Suprapubic skin (tissue), 4 donors: ENCODE data around the gene PPP1R9B. TPM values are rescaled to one million over a fixed set of nuclear protein-coding genes. Genes with fewer than 3 reads are reported as not detected.

Experiments used
- DNase-seq, 2 donors: peaks; one replicate each; pipeline ENCODE4 v3.0.0-alpha.2; 2019; ENCODE audit warnings: low spot score in 2 of 2
- H3K27ac ChIP-seq: fragments of 200-600 bp; sonication (generic); one replicate; pipeline ENCODE4 v1.5.1; 2019
- H3K27me3 ChIP-seq: fragments of 200-600 bp; sonication (generic); one replicate; pipeline ENCODE4 v1.5.1; 2019
- H3K36me3 ChIP-seq: fragments of 200-600 bp; sonication (generic); one replicate; pipeline ENCODE4 v1.5.1; 2019
- H3K4me1 ChIP-seq: fragments of 200-600 bp; sonication (generic); one replicate; pipeline ENCODE4 v1.5.1; 2019
- H3K4me3 ChIP-seq: fragments of 200-600 bp; sonication (generic); one replicate; pipeline ENCODE4 v1.5.1; 2019; ENCODE audit warnings: mild to moderate bottlenecking
- H3K9me3 ChIP-seq: fragments of 200-600 bp; sonication (generic); one replicate; pipeline ENCODE4 v1.5.1; 2019
- CTCF ChIP-seq, 2 donors: fragments of 200-600 bp in 1 of 2; fragments of 450-650 bp in 1 of 2; sonication (generic) in 1 of 2; IDR thresholded peaks; one replicate each; pipeline ENCODE4 v1.5.1; 2016 to 2019; ENCODE audit warnings: antibody characterized with exemption in 2 of 2, mild to moderate bottlenecking in 1 of 2, moderate library complexity in 1 of 2
- EP300 ChIP-seq: sonication (generic); formaldehyde crosslinking; IDR thresholded peaks from one replicate; pipeline ENCODE4 v1.6.1; 2017; ENCODE audit warnings: antibody characterized with exemption
- POLR2A ChIP-seq, 2 donors: fragments of 450-650 bp; IDR thresholded peaks; one replicate each; pipeline ENCODE4 v1.6.1; 2017; ENCODE audit warnings: antibody characterized with exemption in 2 of 2, mild to moderate bottlenecking in 2 of 2, moderate library complexity in 2 of 2
- POLR2AphosphoS5 ChIP-seq, 3 donors: sonication (generic); formaldehyde crosslinking; IDR thresholded peaks; one replicate each; pipeline ENCODE4 v1.6.1; 2017; ENCODE audit warnings: antibody characterized with exemption in 3 of 3
- WGBS: methylation state at CpG from one replicate; pipeline ENCODE4 v1.1.5; 2018; 5-methylcytosine and 5-hydroxymethylcytosine counted together
- total RNA-seq, 4 donors: library from RNA; depleted of rRNA; stranded (reverse); fragments of >200 nt; gene quantifications; one replicate each; pipeline ENCODE4 v1.1.0, GENCODE V29; 2016

PPP1R9B gene
- total RNA-seq, 4 donors from 2014 or later, result 21.5 to 26.2 (median 23.7) TPM

DNA sequence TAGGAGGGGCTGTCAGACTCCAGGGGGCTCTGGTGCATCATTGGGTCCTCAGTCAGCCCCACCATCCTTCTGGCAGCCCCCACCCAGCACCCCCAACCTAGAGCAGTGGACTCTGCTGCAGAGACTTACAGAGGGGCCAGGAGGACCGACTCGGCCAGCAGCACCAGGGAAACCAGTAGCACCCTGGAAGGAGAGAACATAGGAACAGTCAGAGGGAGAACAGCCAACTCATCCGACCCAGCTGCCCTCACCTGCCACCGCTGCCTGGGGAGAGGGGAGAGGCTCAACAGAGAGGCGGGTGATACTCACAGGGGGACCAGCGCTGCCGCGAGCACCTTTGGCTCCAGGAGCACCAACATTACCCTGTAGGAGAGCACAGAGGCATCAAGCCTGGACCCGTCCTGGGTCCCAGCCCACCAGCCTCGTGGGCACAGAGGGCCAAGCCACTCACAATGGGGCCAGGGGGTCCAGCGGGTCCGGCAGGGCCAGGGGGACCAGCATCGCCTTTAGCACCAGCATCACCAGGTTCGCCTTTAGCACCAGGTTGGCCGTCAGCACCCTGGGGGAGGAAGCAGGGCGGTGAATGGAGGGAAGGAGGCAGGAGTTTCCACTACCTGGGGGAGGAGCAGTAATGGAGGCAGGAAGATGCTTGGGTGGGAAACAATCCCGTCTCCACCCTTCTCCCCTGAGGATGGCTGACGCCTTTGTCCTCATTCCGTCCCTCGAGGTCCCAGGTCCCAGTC, 39.2 kb upstream of the PPP1R9B start:
- no peak for DNase-seq
- Histone ChIP-seq H3K4me3 (no peak overlapping the region), H3K27ac (no peak overlapping the region), H3K9me3 (no peaks in the 10 kb centered on the region), H3K4me1 (peaks cover 6% of the 10 kb centered on the region), H3K36me3 (peaks cover 59% of the 10 kb centered on the region), H3K27me3 (no peaks in the 10 kb centered on the region)
- no peak for TF ChIP-seq POLR2A (IDR thresholded peaks at IDR 0.05)
- TF ChIP-seq EP300, result no peak
- TF ChIP-seq CTCF (IDR thresholded peaks at IDR 0.05), result no peak
- no peak for TF ChIP-seq POLR2AphosphoS5 (IDR thresholded peaks at IDR 0.05)
- 84% methylated on average over 13 of the region's 20 CpGs for WGBS

DNA sequence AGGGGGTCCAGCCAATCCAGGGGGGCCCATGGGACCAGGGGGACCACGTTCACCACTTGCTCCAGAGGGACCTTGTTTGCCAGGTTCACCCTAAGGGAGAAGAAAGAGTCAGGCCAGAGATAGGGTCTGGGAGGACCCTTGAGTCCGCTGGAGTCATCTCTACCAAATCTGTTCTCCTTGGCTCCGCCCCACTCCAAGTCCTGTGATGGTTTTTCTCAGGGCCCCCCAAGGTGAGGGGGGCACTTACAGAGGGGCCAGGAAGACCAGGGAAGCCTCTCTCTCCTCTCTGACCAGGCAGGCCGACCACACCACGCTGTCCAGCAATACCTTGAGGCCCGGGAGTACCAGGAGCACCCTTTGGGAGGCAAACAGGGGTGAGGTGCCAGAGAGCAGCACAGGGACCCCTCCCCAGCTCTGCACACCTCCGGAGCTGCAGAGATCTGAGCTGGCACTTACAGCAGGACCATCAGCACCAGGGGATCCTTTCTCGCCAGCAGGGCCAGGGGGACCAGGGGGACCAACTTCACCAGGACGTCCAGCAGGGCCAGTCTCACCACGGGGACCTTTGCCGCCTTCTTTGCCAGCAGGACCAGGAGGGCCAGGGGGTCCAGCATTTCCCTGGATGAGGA, 38.6 kb upstream of the PPP1R9B start:
- Histone ChIP-seq H3K27ac (no peak overlapping the region), H3K36me3 (peaks cover 55% of the 10 kb centered on the region)
- WGBS, result 70% methylated on average over 10 of the region's 11 CpGs

GRCh38 chr17:50188531-50188920, 38.0 kb upstream of the PPP1R9B start:
- no peaks in the 10 kb centered on the region for H3K9me3 ChIP-seq
- TF ChIP-seq CTCF (IDR thresholded peaks at IDR 0.05) (no peak), EP300 (no peak)
- H3K4me3 ChIP-seq, result no peak overlapping the region
- H3K27me3 ChIP-seq, result no peaks in the 10 kb centered on the region
- H3K36me3 ChIP-seq, result peaks cover 50% of the 10 kb centered on the region
- no peak for DNase-seq
- WGBS, result 64% methylated on average over 11 of the region's 13 CpGs
- H3K4me1 ChIP-seq, result peaks cover 18% of the 10 kb centered on the region
- H3K27ac ChIP-seq, result no peak overlapping the region

More for the DNA sequence above, 38.6 kb upstream of the PPP1R9B start:
- Histone ChIP-seq H3K4me1 (peaks cover 13% of the 10 kb centered on the region), H3K27me3 (no peaks in the 10 kb centered on the region), H3K4me3 (no peak overlapping the region), H3K9me3 (no peaks in the 10 kb centered on the region)
- TF ChIP-seq POLR2A (IDR thresholded peaks at IDR 0.05) (no peak), POLR2AphosphoS5 (IDR thresholded peaks at IDR 0.05) (no peak), EP300 (no peak), CTCF (IDR thresholded peaks at IDR 0.05) (no peak)
- DNase-seq, result no peak

DNA sequence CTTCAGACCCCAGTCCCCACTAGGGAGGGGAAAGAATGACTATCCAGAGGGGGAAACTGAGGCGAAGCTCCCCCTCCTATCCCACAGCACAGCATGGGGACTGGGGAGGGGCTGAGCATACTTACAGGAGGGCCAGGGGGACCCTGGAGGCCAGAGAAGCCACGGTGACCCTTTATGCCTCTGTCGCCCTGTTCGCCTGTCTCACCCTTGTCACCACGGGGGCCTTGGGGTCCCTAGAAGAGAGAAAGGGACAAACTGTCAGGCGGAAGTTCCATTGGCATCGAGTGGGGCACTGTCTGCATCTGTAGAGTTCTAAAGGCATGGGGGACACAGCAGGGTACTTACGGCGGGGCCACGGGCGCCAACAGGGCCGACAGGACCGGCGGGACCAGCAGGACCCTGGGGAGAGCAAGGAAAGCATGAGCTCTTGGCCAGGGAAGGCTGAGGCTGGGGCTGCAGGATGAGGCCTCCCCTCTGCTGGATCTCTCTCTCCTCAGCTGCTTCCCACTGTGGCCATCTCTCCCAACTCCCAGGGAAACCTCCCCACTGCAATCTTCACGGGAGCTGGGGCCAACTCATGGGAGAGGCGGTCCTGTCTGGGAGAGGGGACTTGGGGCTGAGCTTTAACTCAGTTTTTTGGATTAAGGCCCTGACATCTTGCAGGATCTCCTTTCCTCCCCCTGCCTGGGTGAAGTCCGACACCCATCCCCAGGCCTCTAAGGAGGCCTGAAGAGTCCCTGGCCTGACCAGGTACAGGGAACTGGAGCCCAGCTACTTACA, 37.5 kb upstream of the PPP1R9B start:
- peaks cover 23% of the 10 kb centered on the region for H3K4me1 ChIP-seq
- no peak overlapping the region for H3K27ac ChIP-seq
- WGBS, result 70% methylated on average over 17 of the region's 17 CpGs

DNA sequence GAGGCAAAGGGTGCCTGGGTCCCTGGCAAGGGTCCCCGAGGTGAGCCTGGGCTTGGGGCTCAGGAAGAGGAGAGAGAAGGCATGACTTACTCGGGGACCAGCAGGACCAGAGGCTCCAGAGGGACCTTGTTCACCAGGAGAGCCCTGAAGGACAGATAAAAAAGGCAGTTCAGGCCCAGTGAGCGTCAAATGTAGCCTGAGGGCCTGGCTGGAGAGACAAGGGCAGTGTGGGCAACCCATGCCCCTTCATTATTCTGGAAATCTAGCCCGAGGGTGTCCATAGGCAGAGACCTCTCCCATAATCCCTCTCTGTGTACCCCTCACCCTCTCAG, 36.9 kb upstream of the PPP1R9B start:
- no peak for DNase-seq
- H3K4me1 ChIP-seq, result peaks cover 29% of the 10 kb centered on the region
- 63% methylated on average over 4 of the region's 4 CpGs for WGBS
- no peak overlapping the region for H3K27ac ChIP-seq
- H3K4me3 ChIP-seq, result no peak overlapping the region
- TF ChIP-seq POLR2A (IDR thresholded peaks at IDR 0.05) (no peak), POLR2AphosphoS5 (IDR thresholded peaks at IDR 0.05) (no peak), EP300 (no peak), CTCF (IDR thresholded peaks at IDR 0.05) (no peak)
- H3K27me3 ChIP-seq, result no peaks in the 10 kb centered on the region
- no peaks in the 10 kb centered on the region for H3K9me3 ChIP-seq
- H3K36me3 ChIP-seq, result peaks cover 42% of the 10 kb centered on the region

More for the DNA sequence above, 37.5 kb upstream of the PPP1R9B start:
- H3K4me3 ChIP-seq, result no peak overlapping the region
- H3K27me3 ChIP-seq, result no peaks in the 10 kb centered on the region
- no peak for DNase-seq
- TF ChIP-seq POLR2AphosphoS5 (IDR thresholded peaks at IDR 0.05) (no peak), POLR2A (IDR thresholded peaks at IDR 0.05) (no peak)
- no peaks in the 10 kb centered on the region for H3K9me3 ChIP-seq
- H3K36me3 ChIP-seq, result peaks cover 48% of the 10 kb centered on the region
